NCI-H1048 (cell line): Measurements from ENCODE around the gene SIRPB1.
"Not testable (repeated sequence)": the region's sequence is repeated elsewhere in the genome, so short reads cannot be mapped to it uniquely, and the experiment has no call there.

Experiments
- DNase-seq: peaks from one replicate; lab custom pipeline; 2025; lab: John Stamatoyannopoulos, UW

The SIRPB1 gene

GRCh38 chr20:1588533-1589460 lies 31.0 kb downstream of the SIRPB1 start:
- no peak for DNase-seq

- no peak for DNase-seq
Observed at GRCh38 chr20:1587781-1588532, 31.9 kb downstream of the SIRPB1 start.

GRCh38 chr20:1579488-1579887 lies 40.3 kb downstream of the SIRPB1 start:
- DNase-seq = no peak

- DNase-seq = no peak
Observed at GRCh38 chr20:1577906-1578305, 41.9 kb downstream of the SIRPB1 start.

GRCh38 chr20:1577313-1577712 lies 42.5 kb downstream of the SIRPB1 start:
- not testable (repeated sequence) for DNase-seq

- no peak for DNase-seq
Observed at GRCh38 chr20:1576641-1577040, 43.2 kb downstream of the SIRPB1 start.

- DNase-seq = not testable (repeated sequence)
Observed at GRCh38 chr20:1576003-1576402, 43.8 kb downstream of the SIRPB1 start.

- not testable (repeated sequence) for DNase-seq
Observed at GRCh38 chr20:1571583-1571982, 48.2 kb downstream of the SIRPB1 start.
